Measurements from ENCODE around the gene NFKB2.

- TF ChIP-seq CTCF (IDR thresholded peaks at IDR 0.05) = no peak
- no peak for TF ChIP-seq POLR2A (IDR thresholded peaks at IDR 0.05)
These were observed 27.4 kb upstream of the NFKB2 start for GRCh38 chr10:102368077-102368476.
